Sigmoid colon (tissue), 7 donors: ENCODE measurements around the gene TMEM214. TPM values are rescaled to one million over a fixed set of nuclear protein-coding genes. Genes with fewer than 3 reads are reported as not detected.

Source experiments
- DNase-seq: peaks from one replicate; pipeline ENCODE4 v3.0.0-alpha.2; 2019
- H3K27ac ChIP-seq, 4 donors: fragments of 200-600 bp; sonication (generic); one replicate each; pipeline ENCODE4 v1.5.1; 2016 to 2019; ENCODE audit warnings: mild to moderate bottlenecking in 1 of 4
- H3K27me3 ChIP-seq, 3 donors: fragments of 200-600 bp; sonication (generic); one replicate each; pipeline ENCODE4 v1.5.1; 2019; ENCODE audit warnings: mild to moderate bottlenecking in 1 of 3
- H3K36me3 ChIP-seq, 4 donors: fragments of 200-600 bp; sonication (generic); one replicate each; pipeline ENCODE4 v1.5.1; 2016 to 2019
- H3K4me1 ChIP-seq, 4 donors: fragments of 200-600 bp; sonication (generic); one replicate each; pipeline ENCODE4 v1.5.1; 2017 to 2019
- H3K4me3 ChIP-seq, 4 donors: fragments of 200-600 bp; sonication (generic); one replicate each; pipeline ENCODE4 v1.5.1; 2017 to 2019; ENCODE audit warnings: mild to moderate bottlenecking in 2 of 4, moderate library complexity in 1 of 4
- H3K9me3 ChIP-seq, 4 donors: fragments of 200-600 bp in 3 of 4; sonication (generic) in 3 of 4; one replicate each; pipeline versions ENCODE4 v1.5.1 to v1.6.1; 2013 to 2019
- CTCF ChIP-seq, 4 experiments: fragments of 450-650 bp in 3 of 4; fragments of 200-600 bp in 1 of 4; IDR thresholded peaks; one replicate each; pipeline ENCODE4 v1.5.1; 2016 to 2019; ENCODE audit warnings: antibody characterized with exemption in 4 of 4, mild to moderate bottlenecking in 3 of 4, moderate library complexity in 2 of 4
- EP300 ChIP-seq, 4 donors: sonication (generic); formaldehyde crosslinking; IDR thresholded peaks; one replicate each; pipeline ENCODE4 v1.6.1; 2017; ENCODE audit warnings: antibody characterized with exemption in 4 of 4
- POLR2A ChIP-seq, 2 donors: fragments of 450-650 bp; IDR thresholded peaks; one replicate each; pipeline ENCODE4 v1.6.1; 2016; ENCODE audit warnings: antibody characterized with exemption in 2 of 2, mild to moderate bottlenecking in 2 of 2, moderate library complexity in 2 of 2
- POLR2AphosphoS5 ChIP-seq, 4 donors: sonication (generic); formaldehyde crosslinking; IDR thresholded peaks; one replicate each; pipeline ENCODE4 v1.6.1; 2017; ENCODE audit warnings: antibody characterized with exemption in 4 of 4
- WGBS, 2 donors: extraction: QIAGEN DNeasy Blood & Tissue Kit; methylation state at CpG; one replicate each; pipeline ENCODE4 v1.1.7; 2013; 5-methylcytosine and 5-hydroxymethylcytosine counted together
- intact Hi-C: fragments of 100-400 bp; cut with DNase I; formaldehyde crosslinking; loops from one replicate; pipeline ENCODE4 v1.15.1; 2023
- polyA plus RNA-seq, 3 donors: library from polyadenylated mRNA; stranded (reverse); fragments of 200-250 nt; gene quantifications; one replicate each; pipeline ENCODE4 v1.2.3, GENCODE V29; 2013
- total RNA-seq, 4 donors: library from RNA; depleted of rRNA; stranded (reverse); fragments of >200 nt; gene quantifications; one replicate each; pipeline ENCODE4 v1.1.0, GENCODE V29; 2016
- donor health status: healthy with polysubstance abuse.
- donor health status: Bipolar disorder and iron deficiency.
- donor health status: healthy.

Gene TMEM214
- total and polyA plus RNA-seq, 7 donors = 16.0 to 65.7 (median 33.9) TPM

DNA sequence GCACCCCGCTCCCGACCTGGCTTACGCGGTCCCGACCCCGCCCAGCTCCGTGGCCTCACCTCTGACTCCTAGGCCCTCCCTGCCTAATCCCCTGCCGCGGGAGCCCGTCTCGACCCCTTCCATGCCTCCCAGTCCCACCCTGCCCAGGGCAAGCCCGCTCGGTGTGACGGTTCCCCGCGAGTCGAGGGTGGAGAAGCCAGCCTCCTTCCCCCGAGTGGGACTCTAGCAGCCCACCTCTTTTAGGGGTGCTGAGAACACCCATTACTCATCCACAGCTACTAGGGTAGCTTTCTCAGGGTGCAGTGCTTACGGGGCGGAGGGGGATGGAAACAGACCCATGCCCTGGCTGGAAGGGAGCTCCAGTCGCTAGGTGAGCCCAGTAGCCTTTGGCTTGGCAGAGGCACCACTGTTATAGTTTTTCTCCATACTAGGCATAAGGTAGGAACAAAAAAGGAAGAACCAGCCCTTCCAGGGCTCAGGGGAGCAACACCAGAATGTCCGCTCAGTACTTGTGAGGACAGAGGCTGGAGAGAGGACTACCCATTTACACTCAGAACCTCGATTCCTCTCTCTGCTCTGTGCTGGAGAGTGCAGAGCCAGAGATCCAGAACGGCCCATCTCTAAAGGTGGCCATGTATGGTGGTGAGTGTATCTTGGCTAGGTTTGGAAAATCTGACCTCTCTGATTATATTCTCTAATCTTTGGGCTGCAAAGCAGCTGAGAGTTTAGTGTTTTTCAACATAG lies 19.3 kb downstream of the TMEM214 start:
- Histone ChIP-seq H3K36me3 (peaks cover 12 to 40% (median 19%) of the 10 kb centered on the region in 4 donors), H3K27me3 (no peaks in the 10 kb centered on the region), H3K27ac (peak overlapping the region; percentile 90 to 96 (median 92)), H3K4me3 (peak overlapping the region; percentile 77 to 91 (median 84)), H3K4me1 (peaks cover 0 to 26% (median 17%) of the 10 kb centered on the region in 4 donors), H3K9me3 (no peaks in the 10 kb centered on the region)
- intact Hi-C loops = loop anchor here (1.0 kb wide), 1 partner anchor 19 kb away; the partner anchor contains the start of gene OST4
- WGBS, 2 donors = 4 to 7% methylated on average over 24 of the region's 24 CpGs
- peak; percentile 80 for DNase-seq
- no peak for TF ChIP-seq EP300 (IDR thresholded peaks at IDR 0.05)
- no peak for TF ChIP-seq CTCF (IDR thresholded peaks at IDR 0.05)
- TF ChIP-seq POLR2A (IDR thresholded peaks at IDR 0.05) = no peak

DNA sequence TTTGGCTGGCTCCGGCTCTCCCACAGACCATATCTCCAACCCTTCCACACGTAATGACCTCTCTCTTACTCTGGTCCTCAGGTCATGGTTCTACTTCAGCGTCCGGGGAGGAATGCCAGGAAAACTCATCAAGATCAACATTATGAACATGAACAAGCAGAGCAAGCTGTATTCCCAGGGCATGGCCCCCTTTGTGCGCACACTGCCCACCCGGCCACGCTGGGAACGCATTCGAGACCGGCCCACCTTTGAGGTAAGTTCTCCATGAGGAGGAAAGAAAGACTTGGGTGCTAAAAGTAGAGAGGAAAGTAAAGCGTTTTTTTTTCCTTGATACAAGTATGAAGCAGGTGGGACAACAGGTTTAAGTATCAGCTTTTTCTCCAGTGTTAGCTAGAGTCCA lies 20.6 kb downstream of the TMEM214 start:
- Histone ChIP-seq H3K36me3 (peaks cover 12 to 50% (median 23%) of the 10 kb centered on the region in 4 donors), H3K4me3 (no peak overlapping the region)
- intact Hi-C loops = no loop called here

GRCh38 chr2:27053776-27054175 lies 21.0 kb downstream of the TMEM214 start:
- TF ChIP-seq POLR2A (IDR thresholded peaks at IDR 0.05) = no peak
- no peak for TF ChIP-seq POLR2AphosphoS5 (IDR thresholded peaks at IDR 0.05)
- no peak for TF ChIP-seq CTCF (IDR thresholded peaks at IDR 0.05)
- TF ChIP-seq EP300 (IDR thresholded peaks at IDR 0.05) = no peak
- Histone ChIP-seq H3K4me1 (peaks cover 0 to 26% (median 17%) of the 10 kb centered on the region in 4 donors), H3K36me3 (peaks cover 12 to 55% (median 23%) of the 10 kb centered on the region in 4 donors), H3K27me3 (no peaks in the 10 kb centered on the region), H3K9me3 (no peaks in the 10 kb centered on the region), H3K27ac (no peak overlapping the region), H3K4me3 (no peak overlapping the region)
- no peak for DNase-seq
- 92 to 95% methylated on average over 8 of the region's 8 CpGs for WGBS, 2 donors
- intact Hi-C loops = no loop called here

More for the DNA sequence above, 20.6 kb downstream of the TMEM214 start:
- Histone ChIP-seq H3K9me3 (no peaks in the 10 kb centered on the region), H3K27ac (peak overlapping the region in 1 of 4 donors; percentile 93), H3K27me3 (no peaks in the 10 kb centered on the region), H3K4me1 (peaks cover 0 to 26% (median 17%) of the 10 kb centered on the region in 4 donors)
- 88 to 91% methylated on average over 11 of the region's 11 CpGs for WGBS, 2 donors
- no peak for DNase-seq
- TF ChIP-seq CTCF (IDR thresholded peaks at IDR 0.05) = no peak
- TF ChIP-seq EP300 (IDR thresholded peaks at IDR 0.05) = no peak
- no peak for TF ChIP-seq POLR2AphosphoS5 (IDR thresholded peaks at IDR 0.05)
- no peak for TF ChIP-seq POLR2A (IDR thresholded peaks at IDR 0.05)

DNA sequence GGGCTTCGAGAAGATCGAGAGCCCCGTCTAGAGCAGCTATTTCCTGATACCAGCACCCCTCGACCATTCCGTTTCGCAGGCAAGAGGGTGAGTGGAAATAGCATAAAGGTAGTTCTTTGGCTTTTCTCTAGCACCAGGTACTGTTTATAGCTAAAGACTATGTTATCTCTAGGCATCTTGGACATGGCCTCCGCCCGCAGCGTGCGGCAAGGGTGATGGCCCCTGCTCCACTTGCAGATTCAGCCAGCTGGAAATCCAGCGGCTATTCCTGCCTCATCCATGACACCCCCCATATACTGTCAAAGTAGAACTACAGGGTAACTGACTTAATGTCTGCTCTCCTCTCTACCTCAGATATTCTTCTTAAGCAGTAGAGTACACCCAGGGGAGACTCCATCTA lies 22.0 kb downstream of the TMEM214 start:
- WGBS, 2 donors = 95 to 97% methylated on average over 11 of the region's 11 CpGs
- DNase-seq = peak; percentile 33
- Histone ChIP-seq H3K9me3 (no peaks in the 10 kb centered on the region), H3K36me3 (peaks cover 12 to 64% (median 23%) of the 10 kb centered on the region in 4 donors), H3K27me3 (no peaks in the 10 kb centered on the region), H3K4me3 (no peak overlapping the region), H3K4me1 (peaks cover 0 to 21% (median 11%) of the 10 kb centered on the region in 4 donors), H3K27ac (no peak overlapping the region)
- intact Hi-C loops = no loop called here
- TF ChIP-seq POLR2AphosphoS5 (IDR thresholded peaks at IDR 0.05) (no peak), POLR2A (IDR thresholded peaks at IDR 0.05) (no peak), CTCF (IDR thresholded peaks at IDR 0.05) (no peak), EP300 (IDR thresholded peaks at IDR 0.05) (no peak)
